Measurements from ENCODE around the gene PALB2. TPM values are rescaled to one million over a fixed set of nuclear protein-coding genes. Genes with fewer than 3 reads are reported as not detected.

The PALB2 gene
- total RNA-seq, 1 experiment from 2014 or later, result 40.3 TPM

DNA sequence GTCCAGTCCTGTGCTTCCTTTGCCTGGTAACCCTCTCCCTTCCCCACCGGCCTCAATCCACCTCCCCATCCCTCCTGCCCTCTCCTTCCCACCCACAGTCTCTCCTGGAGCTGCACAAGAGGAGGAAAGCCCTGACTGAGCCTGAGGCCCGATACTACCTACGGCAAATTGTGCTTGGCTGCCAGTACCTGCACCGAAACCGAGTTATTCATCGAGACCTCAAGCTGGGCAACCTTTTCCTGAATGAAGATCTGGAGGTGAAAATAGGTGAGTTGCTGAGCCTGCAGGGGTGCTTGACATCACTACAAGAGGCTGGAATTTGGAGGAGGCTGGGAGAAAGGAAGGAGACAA is 38.9 kb upstream of the PALB2 start:
- Histone ChIP-seq H3K23me2 (ENCODE audit: insufficient read length, low read depth, low read length, poor library complexity, severe bottlenecking) (peaks cover 12% of the 10 kb centered on the region), H4K8ac (replicated peaks; ENCODE audit: insufficient read length, low read depth, low read length) (no peak overlapping the region), H3K18ac (ENCODE audit: insufficient read length, low read depth, low read length) (no peak overlapping the region), H3T11ph (ENCODE audit: low read length) (no peak overlapping the region), H3K9ac (ENCODE audit: extremely low read depth, insufficient read length, low read length) (peak overlapping the region; percentile 91), H2BK15ac (ENCODE audit: low read depth, low read length) (no peak overlapping the region), H2AFZ (ENCODE audit: low read length) (no peak overlapping the region), H3K23ac (ENCODE audit: insufficient read length, low read depth, low read length) (no peak overlapping the region), H3K79me2 (ENCODE audit: insufficient read depth, low read length) (peaks cover 23% of the 10 kb centered on the region; the same call in 1 of the 2 replicates), H3K4me1 (ENCODE audit: insufficient read depth, low read length) (no peaks in the 10 kb centered on the region; the same call in 1 of the 2 replicates), H2AK5ac (ENCODE audit: insufficient read length, low read length) (no peak overlapping the region), H3K9me3 (ENCODE audit: control insufficient read depth, low read depth, low read length) (no peaks in the 10 kb centered on the region), H3K4ac (ENCODE audit: low read depth, low read length) (no peak overlapping the region), H3K56ac (ENCODE audit: insufficient read length, low read depth, low read length) (no peak overlapping the region), H3K27ac (ENCODE audit: insufficient read length, low read depth, low read length) (no peak overlapping the region), H3K4me2 (ENCODE audit: insufficient read depth, insufficient read length, low read length) (peak overlapping the region; percentile 100), H4K91ac (ENCODE audit: insufficient read length, low read depth, low read length) (no peak overlapping the region), H2BK20ac (ENCODE audit: low read depth, low read length, poor library complexity, severe bottlenecking) (no peak overlapping the region), H3K27me3 (ENCODE audit: insufficient read depth, low read length) (no peaks in the 10 kb centered on the region), H2BK120ac (ENCODE audit: low read depth, low read length, poor library complexity, severe bottlenecking) (no peak overlapping the region), H2BK5ac (ENCODE audit: insufficient read length, low read length) (peak overlapping the region; percentile 16), H2BK12ac (ENCODE audit: insufficient read length, low read depth, low read length) (no peak overlapping the region), H4K20me1 (ENCODE audit: control insufficient read depth, insufficient read depth, insufficient read length) (no peaks in the 10 kb centered on the region), H3K79me1 (ENCODE audit: insufficient read depth, low read depth, low read length, poor library complexity, severe bottlenecking) (peaks cover 18% of the 10 kb centered on the region), H4K5ac (ENCODE audit: insufficient read length, low read depth, low read length) (no peak overlapping the region), H3K14ac (ENCODE audit: insufficient read depth, low read length) (peak overlapping the region; percentile 93; the same call in 1 of the 2 replicates)
- H3K9me3 Mint-ChIP-seq, result no peaks in the 10 kb centered on the region
- WGBS (ENCODE audit: extremely low coverage, insufficient read length, low lambda C conversion rate), result no CpG with 5 or more reads among the region's 6 CpGs
- H3K4me3 Mint-ChIP-seq, result peak overlapping the region; percentile 98 to 100
- H3K4me1 Mint-ChIP-seq, result peaks cover 18 to 24% of the 10 kb centered on the region in 2 experiments
- H3K27ac Mint-ChIP-seq, result peak overlapping the region; percentile 52 to 89 (median 63); a peak in 5 of 7 replicates
- no peaks in the 10 kb centered on the region; the same call in 1 of the 2 replicates for H3K27me3 Mint-ChIP-seq (ENCODE audit: low read depth)
- DNase-seq, result no peak
- H3K36me3 Mint-ChIP-seq (ENCODE audit: insufficient read depth in 1 of 3, low read depth in 3 of 3), result peaks cover 38 to 61% (median 49%) of the 10 kb centered on the region in 3 experiments
- no peak for TF ChIP-seq CTCF (conservative IDR thresholded peaks at IDR 0.05)
